CD4-positive, alpha-beta T cell treated with Interleukin-2 at 100 ng/mL for 4 hours (primary cell): ENCODE data around the gene RINL.

Experiments
- DNase-seq: peaks from one replicate; pipeline ENCODE4 v3.0.0-alpha.2; 2020; ENCODE audit warnings: low spot score

RINL gene

GRCh38 chr19:38849147-38849859, 28.8 kb downstream of the RINL start:
- DNase-seq = peak; percentile 98

DNA sequence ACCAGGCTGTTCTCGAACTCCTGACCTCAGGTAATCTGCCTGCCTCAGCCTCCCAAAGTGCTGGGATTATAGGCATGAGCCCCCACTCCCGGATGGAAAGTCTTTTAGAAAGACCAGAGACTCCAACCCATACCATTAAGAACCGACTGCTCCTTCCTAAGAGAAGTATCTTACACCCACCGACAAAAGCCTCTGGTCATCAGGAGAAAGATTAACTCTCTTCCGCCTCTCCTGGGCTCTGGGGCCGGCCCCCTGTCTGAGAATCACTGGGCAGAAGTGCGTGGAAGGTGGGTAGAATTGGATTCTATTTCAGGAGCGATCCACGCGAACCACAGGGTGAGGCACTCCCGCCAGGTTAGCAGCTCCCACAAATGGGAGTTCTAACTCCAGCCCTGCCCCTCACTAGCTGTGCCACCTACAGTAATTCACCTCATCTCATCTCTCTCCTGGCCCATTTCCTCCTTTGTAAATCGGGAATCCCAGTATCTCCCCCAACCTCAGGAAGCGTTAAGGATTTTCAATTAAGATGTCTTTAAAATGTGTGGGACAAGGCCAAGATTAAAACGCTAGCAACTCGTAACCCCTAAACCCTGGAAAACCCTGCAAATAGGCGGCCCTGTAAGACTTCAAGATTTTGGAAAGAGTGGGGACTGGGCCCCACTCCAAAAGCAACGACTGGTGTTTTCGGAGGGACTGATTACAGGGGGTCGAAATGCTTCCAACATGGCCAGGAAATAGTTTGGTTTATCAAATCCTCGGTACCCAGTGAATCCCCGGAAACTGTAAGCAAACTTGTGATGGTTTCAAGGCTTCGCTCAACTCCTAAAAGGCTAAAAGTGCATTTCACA, 29.6 kb downstream of the RINL start:
- DNase-seq = no peak

- no peak for DNase-seq
Observed at GRCh38 chr19:38846097-38846496, 32.0 kb downstream of the RINL start.

- no peak for DNase-seq
Observed at GRCh38 chr19:38845374-38846024, 32.6 kb downstream of the RINL start.

GRCh38 chr19:38844093-38844686, 33.9 kb downstream of the RINL start:
- no peak for DNase-seq

DNA sequence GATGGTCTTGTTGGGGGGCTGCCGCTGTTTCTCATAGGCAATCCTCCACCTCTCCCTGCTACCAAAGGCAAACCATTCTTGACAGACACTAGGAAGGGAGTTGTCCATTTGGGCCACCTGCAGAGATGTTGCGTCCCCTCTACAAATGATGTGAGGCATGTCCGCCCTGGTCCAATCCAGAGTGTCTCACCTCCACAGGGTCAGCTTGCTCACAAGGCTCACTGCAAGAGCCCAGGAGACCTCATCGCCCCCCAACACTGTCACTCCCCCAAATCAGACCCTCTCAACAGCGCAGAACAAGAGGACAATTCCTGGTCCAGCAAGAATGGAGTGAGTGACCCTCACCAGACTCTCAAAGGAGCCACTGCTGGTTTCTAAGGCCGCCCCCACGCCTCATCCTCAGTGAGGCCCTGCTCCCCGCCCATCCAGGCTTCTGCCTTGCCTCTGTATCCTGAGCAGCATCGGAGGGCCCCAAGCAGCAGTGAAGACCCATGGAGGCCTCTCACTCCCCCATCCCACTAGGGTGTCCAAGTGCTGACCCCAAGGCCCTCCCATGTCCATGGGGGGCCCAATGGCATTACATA, 34.8 kb downstream of the RINL start:
- DNase-seq = no peak

DNA sequence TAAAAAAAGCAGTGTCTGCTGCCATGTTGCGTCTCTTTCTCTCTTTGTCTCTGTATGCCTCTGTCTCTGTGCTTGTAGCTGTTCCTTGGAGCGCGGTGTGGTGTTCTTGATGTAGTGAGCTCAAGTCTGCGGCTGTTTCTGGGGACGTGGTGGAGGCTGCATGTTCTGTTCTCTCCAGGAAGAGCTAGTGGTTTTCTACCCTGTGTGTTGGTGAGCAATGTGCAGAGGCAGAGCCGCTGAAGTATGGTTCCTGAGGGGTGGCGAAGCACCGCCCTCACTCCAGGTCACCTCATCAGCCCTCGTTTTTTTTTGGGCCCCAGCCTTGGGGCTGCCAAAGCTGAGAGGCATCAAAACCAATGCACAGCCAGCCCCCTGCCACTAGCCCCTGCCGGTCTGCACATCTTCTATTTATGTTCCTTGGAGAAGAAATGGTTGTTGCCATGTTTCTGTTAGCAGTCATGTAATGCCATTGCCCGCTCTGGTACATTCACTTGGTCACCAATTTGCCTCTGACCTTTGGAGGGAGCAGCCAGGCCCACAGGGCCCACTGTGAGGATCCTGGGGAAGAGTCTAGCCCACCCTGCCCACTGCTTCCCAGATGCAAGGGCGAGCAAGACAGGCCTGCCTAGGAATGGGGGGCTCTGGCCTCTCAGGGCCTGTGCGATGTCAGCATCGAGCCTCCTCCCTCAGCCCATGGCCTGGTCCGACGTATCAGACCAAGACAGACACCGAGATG, 35.5 kb downstream of the RINL start:
- peak; percentile 83 for DNase-seq

- peak; percentile 65 for DNase-seq
Observed at GRCh38 chr19:38841787-38842438, 36.2 kb downstream of the RINL start.

DNA sequence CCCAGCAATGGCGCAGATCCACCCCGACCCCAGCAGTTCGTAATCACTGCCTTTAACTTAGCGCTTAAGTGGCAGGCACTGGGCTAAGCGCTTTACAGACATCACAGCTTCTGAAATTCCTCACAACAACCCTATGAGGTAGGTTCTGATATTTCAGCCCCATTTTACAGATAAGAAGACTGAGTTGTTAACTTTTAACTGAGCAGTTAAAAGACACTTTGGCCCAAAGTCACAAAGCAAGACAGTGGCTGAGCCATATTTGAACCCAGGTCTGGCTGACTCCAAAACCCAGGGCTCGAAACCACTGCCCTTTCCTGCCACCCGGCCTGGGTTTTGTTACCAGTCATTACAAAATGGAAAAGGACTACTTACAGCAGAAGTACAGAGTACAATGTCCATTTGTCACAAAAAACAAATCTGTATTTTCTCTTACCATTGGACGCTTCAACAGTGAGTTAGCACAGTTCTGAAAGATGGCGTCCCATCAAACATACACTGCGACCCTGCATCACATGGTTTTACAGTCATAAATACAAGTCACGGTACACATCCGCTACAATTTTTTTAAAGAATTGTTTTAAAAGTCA, 36.8 kb downstream of the RINL start:
- DNase-seq = no peak

GRCh38 chr19:38840583-38840968, 37.5 kb downstream of the RINL start:
- DNase-seq = no peak

DNA sequence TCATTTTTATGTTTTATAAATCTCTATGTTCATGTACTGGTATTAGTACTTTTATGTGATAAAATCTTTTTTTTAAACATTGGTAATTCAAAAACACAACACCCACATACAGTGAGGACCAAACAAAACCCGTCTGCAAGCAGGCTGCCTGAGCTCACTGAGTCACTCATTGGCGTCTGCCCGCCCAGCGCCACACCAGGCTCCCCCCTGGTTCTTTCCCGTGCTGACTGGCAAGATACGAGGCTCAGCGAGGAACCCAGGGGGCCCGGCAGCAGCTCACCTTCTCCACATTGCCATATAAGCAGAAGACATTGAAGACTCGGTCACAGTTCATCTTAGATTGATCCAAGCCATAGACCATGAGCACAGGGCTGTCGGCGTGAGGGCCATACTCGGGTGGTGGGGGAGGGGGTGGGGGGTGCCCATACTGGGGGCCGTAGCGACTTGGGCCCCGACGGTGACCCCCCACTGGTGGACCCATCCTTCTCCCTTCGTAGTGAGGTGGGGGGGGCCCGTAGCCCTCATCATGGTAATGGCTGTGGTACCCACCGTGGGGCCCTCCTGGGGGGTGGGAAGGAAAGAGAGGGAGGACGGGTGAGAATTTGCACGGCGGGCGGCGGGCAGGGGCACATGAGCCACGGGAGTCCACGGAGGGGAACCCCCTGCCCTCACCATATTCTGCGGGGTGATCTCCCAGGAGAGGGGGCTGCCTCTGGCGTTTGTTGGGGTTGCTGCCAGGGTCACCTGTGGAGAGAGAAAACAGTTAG, 38.1 kb downstream of the RINL start:
- DNase-seq = no peak

DNA sequence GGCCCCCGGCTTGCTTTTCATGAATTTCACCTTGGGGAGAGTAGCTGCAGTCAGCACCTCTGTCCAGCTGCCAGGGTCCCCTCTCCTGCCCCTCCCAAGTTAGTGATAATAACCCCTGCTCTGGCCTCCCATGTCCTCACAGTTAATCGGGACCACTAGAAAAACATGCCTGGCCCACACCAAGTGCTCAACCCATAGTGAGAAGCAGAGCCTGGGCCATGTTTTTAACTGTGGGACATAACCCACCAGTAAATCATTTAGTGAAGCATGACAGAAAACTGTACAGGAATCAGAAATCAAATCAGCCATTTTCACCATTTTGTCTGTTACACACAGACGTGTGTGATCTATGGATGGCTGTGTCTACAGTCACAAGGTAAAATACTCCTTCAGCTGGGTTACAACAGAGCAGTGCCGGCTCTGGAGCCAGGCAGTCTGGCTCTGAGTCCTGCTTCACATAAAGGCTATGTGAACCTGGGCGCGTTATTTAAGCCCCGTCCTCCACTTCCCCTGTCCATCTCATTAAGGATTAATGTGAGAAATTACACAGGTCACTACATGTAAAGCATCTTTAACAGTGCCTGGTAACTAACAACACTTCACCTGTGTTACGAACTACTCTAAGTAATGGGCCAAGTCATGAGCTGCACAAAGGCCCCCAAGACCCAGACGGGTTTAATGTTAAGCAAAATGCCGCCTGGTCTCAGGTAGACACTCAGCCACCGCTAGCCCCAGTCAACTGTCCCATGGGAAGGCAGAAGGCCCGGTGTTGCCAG, 38.9 kb downstream of the RINL start:
- DNase-seq = no peak

GRCh38 chr19:38838208-38838985, 39.7 kb downstream of the RINL start:
- peak; percentile 53 for DNase-seq

DNA sequence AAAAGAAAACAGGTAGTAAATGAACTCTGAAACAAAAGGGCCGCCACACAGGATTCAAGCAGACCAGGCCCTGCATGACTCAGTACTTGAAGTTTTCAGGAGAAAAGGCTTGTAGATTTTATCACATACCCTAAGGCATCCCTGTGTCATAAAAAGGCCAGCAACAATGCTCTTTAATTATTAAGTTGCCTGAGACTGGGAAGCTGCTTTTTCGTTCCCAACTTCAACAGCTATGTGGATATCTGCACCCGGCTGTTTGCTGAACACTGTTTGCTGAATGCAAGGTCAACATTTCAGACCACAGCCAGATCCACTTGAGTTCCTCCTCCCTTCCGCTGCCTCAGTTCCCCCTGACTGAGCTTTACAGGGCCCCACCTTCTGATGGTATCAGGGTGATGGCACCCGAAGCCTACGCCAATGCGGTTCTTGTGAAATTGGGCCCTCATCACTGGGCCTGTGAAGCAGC, 40.4 kb downstream of the RINL start:
- DNase-seq = no peak

- DNase-seq = no peak
Observed at GRCh38 chr19:38836983-38837626, 41.0 kb downstream of the RINL start.

- DNase-seq = no peak
Observed at GRCh38 chr19:38836159-38836982, 41.7 kb downstream of the RINL start.

DNA sequence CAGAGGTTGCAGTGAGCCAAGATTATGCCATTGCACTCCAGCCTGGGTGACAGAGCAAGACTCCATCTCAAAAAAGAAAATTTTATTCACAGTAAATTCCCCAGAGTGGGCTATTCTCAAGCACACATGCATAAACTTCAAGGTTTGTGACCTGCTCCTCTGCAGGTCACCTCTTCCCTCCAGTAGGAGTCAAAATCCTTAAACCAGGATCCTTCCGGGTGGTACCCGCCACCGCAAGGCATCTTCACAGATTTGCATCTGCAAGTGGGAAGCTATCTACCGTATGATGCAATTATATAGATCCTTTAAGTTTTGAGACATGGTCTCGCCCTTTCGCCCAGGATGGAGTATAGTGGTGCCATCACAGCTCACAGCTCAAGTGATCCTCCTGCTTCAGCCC, 43.5 kb downstream of the RINL start:
- DNase-seq = no peak
